GM04504 (cell line): ENCODE measurements around the gene ZNF20.
A peak's percentile ranks its signal among the peaks of the same experiment; 100 is the strongest.

Source experiments
- DNase-seq: peaks from one replicate; pipeline ENCODE4 v3.0.0-alpha.2; 2012; ENCODE audit warnings: low read depth

ZNF20 gene

DNA sequence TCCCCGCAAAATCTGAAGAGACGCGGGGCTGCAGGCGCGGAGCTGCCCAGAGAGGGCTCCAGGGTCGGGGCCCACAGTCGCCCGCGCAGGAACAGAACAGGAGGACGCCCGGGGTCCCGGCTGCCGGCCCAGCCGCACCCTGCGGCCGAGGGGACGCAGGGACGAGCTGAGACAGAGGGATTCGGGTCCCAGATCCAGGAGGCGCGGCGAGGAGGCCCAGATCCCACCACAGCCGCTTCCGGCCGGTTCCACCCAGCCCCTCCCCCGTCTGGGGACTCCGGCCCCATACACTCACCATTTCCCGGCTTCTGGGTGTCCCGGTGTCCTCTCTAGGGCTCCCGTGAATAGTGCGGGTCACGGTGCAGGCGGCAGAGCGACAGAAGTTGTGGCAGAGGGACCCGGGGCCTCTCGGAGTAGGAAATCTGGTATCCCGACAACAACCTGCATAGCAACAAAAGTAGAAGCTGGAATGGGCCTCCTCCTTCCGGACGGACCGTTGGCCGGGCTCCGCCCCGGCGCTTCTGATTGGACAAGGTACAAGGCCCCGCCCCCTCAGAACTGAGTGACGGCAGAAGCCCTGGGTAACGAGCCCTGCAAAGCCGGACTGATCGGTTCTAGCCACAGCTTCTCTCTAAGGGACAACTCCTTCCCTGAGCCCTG lies at the start of gene ZNF20:
ZNF20 (minus strand) TSS at position 466 of the 660 bp plus-strand sequence; CDS start at position 298, 168 bp downstream.
- peak; percentile 88 for DNase-seq

DNA sequence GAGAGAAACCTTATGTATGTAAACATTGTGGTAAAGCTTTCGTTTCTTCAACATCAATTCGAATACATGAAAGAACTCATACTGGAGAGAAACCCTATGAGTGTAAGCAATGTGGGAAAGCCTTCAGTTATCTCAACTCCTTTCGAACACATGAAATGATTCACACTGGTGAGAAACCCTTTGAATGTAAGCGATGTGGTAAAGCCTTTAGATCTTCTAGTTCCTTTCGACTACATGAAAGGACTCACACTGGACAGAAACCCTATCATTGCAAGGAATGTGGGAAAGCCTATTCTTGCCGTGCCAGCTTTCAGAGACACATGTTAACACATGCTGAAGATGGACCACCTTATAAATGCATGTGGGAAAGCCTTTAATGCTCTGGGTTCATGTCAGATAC lies 47.5 kb upstream of the ZNF20 start:
- no peak for DNase-seq

DNA sequence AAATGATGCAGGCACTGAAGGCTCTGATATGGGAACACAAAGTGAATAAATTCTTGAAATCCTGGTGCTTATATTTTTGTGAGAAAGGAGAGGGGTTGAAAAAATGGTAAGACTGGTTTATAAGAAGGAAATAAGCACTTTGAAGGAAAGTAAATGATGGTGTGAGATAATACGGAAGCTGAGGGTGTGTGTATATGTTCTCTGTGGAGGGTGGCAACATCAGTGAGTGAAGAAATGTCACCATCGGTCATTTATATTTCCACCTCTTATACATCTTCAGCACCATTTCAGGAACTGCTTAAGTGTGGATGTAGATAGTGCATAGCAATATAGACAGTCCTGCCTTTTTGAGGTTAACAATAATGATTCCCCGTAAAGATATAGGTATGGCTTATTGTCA lies 40.2 kb upstream of the ZNF20 start:
- DNase-seq, result no peak

GRCh38 chr19:12166626-12167025 lies 26.5 kb upstream of the ZNF20 start:
- no peak for DNase-seq

- DNase-seq, result no peak
Observed at GRCh38 chr19:12163826-12164225, 23.7 kb upstream of the ZNF20 start.

- DNase-seq, result peak; percentile 91
Observed at GRCh38 chr19:12162882-12163806, 23.0 kb upstream of the ZNF20 start, which contains the start of gene ZNF136. ZNF136 (plus strand) TSS chr19:12163096; CDS start chr19:12163204, 108 bp downstream.

DNA sequence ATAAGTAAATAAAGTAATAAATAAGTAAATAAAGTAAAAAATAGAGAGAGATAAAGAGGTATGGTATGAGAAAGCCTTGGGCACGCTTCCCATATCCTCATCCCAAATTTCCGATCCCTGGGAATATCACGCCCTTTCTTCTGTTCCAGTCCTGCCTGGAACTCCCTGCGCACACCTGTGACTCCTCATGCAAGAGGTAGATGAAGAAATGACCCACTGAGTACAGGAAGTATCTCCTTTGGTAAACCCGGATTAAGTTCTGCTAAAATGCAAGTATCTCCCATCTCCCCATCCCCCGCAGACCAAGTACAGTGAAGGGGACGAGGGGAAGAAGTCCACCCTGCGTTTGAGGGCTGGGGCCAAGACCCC lies 22.3 kb upstream of the ZNF20 start:
- no peak for DNase-seq

GRCh38 chr19:12159773-12160414 lies 19.7 kb upstream of the ZNF20 start:
- no peak for DNase-seq

DNA sequence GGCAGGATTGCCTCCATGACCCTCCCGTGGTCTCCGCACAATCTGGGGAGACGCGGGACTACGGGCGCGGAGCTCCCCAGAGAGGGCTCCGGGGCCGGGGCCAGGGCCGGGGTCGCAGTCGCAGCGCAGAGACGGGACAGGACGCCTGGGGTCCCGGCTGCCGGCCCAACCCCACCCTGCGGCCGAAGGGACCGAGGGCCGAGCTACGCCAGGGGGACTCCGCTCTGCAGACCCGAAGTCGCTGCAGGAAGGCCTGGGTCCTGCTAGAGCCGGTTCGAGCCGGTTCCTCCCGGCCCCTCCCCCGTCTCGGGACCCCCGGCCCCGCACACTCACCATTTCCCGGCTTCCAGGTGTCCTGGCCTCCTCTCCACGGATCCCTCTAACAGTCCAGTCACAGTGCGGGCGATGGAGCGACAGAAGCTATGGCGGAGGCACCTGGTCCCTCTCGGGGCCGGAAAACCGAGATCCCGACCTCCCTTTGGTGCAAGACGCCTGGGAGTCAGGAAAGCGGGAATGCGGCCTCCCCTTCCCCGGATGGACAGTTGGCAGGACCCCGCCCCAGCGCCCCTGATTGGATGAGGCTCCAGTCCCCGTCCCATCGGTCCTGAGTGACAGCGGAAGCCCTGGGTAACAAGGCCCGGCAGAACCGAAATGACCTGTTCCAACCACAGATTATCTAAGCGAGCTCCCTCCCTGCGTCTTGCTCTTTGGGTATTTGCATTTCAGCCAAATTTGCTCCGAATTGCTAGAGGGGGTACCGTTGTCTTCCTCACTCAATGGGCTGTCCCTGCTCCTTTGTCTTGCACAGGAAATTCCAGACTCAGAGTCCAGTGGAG lies 16.3 kb upstream of the ZNF20 start, which contains the start of gene ZNF625:
ZNF625 (minus strand) TSS at position 512 of the 836 bp plus-strand sequence; CDS start at position 336, 176 bp downstream.
- peak; percentile 79 for DNase-seq

GRCh38 chr19:12155324-12155860 lies 15.2 kb upstream of the ZNF20 start:
- no peak for DNase-seq

DNA sequence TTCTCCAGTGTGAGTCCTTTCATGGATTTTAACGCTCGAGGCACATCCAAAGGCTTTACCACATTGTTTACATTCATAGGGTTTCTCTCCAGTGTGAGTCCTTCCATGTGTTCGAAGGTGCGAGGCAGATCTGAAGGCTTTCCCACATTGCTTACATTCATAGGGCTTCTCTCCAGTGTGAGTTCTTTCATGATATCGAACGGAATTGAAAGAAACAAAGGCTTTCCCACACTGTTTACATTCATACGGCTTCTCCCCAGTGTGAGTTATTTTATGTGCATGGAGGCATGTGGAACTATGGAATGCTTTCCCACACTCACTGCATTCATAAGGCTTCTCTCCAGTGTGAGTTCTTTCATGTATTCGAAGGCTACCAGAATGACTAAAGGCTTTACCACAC lies 5.2 kb upstream of the ZNF20 start:
- no peak for DNase-seq

- DNase-seq, result no peak
Observed at GRCh38 chr19:12141405-12141736, 1.2 kb upstream of the ZNF20 start.

DNA sequence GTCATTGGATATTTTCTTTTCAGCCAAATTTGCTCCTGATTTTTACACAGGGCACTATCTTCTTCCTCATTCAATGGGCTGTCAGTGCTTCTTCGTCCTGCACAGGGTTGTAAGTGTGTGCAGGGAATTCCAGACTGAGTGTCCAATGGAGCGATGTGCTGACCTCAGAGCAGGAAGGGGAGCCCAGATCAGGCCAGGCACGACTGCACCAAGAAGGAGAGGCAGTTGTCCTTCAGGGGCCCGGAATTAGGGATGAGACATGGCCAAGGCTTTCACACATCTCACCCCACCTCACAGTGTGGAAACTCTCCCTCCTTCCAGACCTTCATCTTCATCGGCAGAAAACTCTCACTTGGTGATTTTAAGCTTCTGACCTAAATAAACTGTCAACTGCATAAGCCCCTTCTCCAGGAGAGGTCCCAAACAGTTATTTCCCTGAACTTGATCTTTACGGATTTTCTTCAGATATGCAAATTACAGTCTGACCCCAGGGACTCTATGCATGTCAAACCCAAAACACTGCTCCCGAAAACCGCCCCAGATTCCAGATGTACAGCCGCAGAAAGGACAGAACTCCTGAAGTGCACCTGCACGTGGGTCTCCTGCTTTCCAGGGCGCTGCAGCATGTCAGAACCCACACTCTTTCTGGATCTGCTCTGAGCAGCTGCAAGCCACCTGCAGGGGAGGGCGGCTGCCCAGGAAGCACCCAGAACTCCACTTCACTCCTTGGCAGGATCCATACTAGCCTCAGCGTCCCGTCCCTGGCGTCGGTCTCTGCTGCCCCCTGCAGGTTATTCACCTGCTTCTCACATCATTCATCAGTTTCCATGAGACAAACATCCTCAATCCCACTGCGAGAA lies 625 bp upstream of the ZNF20 start:
- DNase-seq, result peak; percentile 68

DNA sequence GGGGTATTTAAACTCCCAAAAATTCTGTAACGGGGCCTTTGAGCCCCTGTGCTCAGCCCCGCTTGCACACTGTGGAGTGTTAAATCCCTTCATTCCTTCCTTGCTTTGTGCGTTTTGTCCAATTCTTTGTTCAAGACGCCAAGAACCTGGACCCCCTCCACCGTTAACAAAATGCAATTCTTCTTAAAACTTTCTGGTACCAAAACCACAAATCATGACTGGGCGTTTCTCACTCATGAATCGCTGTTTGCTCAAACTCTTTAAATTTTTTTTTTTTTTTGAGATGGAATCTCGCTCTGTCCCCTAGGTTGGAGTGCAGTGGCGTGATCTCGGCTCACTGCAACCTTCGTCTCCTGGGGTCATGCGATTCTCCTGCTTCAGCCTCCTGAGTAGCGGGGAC lies 881 bp downstream of the ZNF20 start:
- no peak for DNase-seq

DNA sequence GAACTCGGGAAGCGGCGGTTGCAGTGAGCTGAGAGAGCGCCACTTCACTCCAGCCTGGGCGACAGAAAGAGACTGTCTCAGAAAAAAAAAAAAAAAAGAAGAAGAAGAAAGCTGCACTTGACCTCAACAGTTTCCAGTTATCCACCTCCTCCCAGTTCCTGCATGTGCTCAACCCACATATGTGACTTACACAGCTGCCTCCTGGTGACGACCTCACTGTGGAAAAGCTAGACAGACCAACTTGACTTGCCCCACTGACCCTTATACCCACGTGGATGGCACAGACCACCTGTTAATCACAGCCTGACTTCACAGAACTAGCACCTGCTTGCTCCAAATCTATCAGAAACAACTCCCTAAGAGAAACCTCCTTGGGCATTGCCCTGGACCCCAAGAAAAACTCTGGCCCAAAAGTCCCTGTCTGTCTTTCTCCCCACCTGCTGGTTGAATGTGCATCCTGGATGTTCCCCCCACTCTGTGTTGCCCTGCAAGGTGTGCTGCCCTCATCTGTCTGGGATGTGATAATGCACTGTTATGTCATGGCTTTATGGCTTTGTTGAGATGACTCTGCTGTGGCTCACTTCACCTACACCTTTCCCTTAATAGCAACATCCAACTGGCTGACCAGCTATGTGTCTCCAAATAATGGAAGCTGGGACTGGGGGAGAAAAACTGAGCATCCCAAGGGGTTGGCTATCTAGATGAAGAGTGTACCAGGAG lies 2.8 kb downstream of the ZNF20 start:
- DNase-seq, result no peak

GRCh38 chr19:12133069-12133468 lies 7.1 kb downstream of the ZNF20 start:
- no peak for DNase-seq

DNA sequence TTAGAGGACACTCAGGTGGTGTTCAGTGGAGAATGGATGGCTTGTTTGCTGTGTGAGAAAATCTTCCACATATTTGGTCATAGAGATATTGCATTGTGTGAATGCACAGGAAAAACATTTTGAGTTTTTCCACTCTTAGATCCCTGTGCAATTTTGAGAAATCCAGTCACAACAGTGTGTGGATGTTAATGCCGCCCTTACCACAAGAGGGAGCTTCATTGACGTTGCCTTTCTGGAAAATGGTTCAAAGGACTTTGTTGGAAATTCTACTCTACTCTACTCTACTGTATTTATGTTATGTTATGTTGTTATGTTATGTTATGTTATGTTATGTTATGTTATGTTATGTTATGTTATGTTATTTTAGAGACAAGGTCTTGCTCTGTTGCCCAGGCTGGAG lies 13.4 kb downstream of the ZNF20 start:
- DNase-seq, result no peak

DNA sequence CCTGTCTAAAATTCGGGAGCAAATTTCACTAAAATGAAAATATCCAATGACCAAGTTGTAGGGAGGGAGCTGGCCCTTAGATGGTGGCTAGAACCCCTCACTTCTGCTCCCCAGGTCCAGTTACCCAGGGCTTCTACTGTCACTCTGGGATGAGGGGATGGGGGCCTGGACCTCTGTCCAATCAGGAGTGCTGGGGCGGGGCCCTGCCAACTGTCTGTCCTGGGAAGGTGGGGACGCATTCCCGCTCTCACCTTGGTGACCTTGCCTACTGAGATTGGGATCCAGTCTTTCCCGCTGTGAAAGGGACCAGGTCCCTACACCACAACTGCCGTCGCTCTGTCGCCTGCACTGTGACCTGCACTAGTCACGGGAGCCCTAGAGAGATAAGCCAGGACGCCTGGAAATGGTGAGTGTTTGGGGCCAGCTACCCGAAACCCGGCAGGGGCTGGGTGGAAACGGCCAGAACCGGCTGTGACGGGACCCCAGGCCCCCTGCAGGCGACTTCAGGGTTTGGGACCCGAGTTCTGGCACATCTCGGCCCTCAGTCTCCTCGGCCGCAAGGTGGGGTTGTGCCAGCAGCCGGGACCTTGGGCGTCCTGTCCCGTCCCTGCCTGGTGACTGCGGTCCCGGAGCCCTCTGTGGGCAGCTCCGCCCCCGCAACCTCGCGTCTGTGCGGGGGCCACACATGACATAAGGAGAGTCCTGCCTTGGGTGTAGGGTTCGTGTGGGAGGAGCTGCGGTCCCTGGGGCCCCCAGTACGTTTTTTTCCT lies 22.8 kb downstream of the ZNF20 start:
- no peak for DNase-seq

DNA sequence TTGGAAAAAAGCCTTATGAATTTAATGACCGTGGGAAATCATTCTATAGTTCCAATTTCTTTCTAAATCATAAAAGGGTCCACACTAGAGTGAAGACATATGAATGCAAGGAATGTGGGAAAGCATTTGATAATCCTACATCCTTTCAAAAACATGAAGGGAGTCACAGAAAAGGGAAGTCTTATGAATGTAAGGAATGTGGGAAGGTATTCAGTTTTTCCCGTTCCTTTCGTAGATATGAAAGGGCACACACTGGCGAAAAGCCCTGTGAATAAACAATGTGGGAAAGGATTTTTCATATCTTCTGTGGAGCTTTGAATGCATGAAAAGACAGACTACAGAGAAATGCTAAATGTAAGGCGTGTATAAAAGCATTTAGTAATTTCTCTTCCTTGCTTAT lies 27.0 kb downstream of the ZNF20 start:
- DNase-seq, result no peak
